ENCODE measurements around the gene KCNJ10. TPM values are rescaled to one million over a fixed set of nuclear protein-coding genes. Genes with fewer than 3 reads are reported as not detected.

KCNJ10 gene
- total RNA-seq, 1 donor from 2014 or later = 0.12 TPM

DNA sequence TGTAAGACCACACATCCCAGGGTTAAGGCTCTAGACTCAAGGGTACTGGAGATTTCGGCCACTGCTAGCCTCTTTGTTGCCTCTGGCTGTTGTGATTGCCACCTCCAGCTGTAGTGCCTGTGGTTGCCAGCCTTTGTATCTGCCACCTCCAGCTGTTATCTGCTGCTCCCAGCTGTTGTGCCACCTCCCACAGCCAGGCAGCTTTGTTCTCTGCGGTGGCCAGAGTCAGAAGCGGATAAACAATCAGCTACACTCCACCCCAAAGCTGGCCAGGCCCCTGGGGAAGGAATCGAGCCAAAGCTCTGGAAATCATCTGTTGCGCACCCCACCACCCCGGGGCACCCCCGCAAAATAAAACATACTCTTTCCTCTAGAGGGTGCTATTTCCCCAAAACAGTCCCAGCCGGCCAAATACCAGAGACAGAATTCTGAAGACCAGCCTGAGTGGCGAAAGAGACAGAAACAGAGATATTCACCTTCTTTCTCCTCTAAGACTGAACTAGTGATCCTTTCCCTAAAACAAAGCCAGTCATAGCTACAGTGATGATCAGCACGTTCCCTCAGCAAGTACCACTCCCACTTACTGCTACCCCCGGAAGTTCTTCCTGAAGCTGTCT lies 23.4 kb downstream of the KCNJ10 start:
- peak; percentile 62 for TF ChIP-seq CTCF (IDR thresholded peaks at IDR 0.05; ENCODE audit: unreplicated experiment)
- Mint-ChIP-seq H3K36me3 (ENCODE audit: insufficient read depth) (no peaks in the 10 kb centered on the region), H3K27me3 (peaks cover 56% of the 10 kb centered on the region), H3K9me3 (ENCODE audit: low read depth) (no peaks in the 10 kb centered on the region), H3K27ac (peak overlapping the region; percentile 24), H3K4me1 (ENCODE audit: low read depth) (peaks cover 14% of the 10 kb centered on the region), H3K4me3 (ENCODE audit: low read depth) (no peak overlapping the region)
- DNase-seq (ENCODE audit: low spot score, unreplicated experiment) = no peak

DNA sequence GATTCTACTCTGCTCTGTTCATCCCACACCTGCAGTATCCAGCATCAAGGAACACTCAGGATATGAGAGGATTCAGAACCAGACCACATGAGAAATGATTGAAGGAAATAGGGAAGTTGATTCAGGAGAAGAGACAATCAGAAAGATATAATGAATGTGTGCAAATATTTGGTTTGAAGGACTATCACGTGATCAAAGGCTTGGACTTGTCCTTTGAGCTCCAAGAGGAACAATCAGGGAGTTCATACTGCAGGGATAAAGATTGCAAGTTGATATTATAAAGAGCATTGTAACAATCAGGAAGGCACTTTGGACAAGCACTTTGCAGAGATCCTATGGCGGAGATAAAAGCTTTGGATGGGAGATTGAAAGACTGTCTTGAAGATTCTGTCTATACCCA lies 24.3 kb downstream of the KCNJ10 start:
- Mint-ChIP-seq H3K27ac (no peak overlapping the region), H3K27me3 (peaks cover 50% of the 10 kb centered on the region), H3K4me1 (ENCODE audit: low read depth) (peaks cover 14% of the 10 kb centered on the region), H3K36me3 (ENCODE audit: insufficient read depth) (no peaks in the 10 kb centered on the region), H3K9me3 (ENCODE audit: low read depth) (no peaks in the 10 kb centered on the region), H3K4me3 (ENCODE audit: low read depth) (no peak overlapping the region)
- no peak for DNase-seq (ENCODE audit: low spot score, unreplicated experiment)
- no peak for TF ChIP-seq CTCF (IDR thresholded peaks at IDR 0.05; ENCODE audit: unreplicated experiment)

GRCh38 chr1:160043543-160043942 lies 26.4 kb downstream of the KCNJ10 start:
- Mint-ChIP-seq H3K27ac (no peak overlapping the region), H3K9me3 (ENCODE audit: low read depth) (no peaks in the 10 kb centered on the region), H3K36me3 (ENCODE audit: insufficient read depth) (no peaks in the 10 kb centered on the region), H3K4me1 (ENCODE audit: low read depth) (peaks cover 12% of the 10 kb centered on the region), H3K4me3 (ENCODE audit: low read depth) (no peak overlapping the region), H3K27me3 (peaks cover 38% of the 10 kb centered on the region)
- TF ChIP-seq CTCF (IDR thresholded peaks at IDR 0.05; ENCODE audit: unreplicated experiment) = no peak
- no peak for DNase-seq (ENCODE audit: low spot score, unreplicated experiment)

DNA sequence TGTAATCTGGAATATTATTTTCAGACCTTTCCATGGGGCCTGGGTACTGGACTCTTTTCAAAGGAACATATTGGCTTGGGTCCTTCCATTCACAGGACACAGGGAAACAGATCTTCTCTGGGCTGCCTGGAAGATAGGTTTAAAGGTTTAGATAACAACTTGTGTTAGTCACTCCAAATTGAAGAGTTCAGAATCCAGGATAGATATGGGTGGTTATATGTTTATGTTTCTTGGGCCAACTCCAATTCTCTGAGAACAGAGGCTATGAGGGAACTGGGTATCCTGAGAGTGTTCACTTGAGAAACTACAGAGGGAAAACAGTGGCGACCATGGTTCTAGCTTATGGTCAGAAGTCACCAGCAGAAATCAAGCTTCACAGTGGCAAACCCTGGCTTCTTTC lies 29.5 kb downstream of the KCNJ10 start:
- no peak for DNase-seq (ENCODE audit: low spot score, unreplicated experiment)
- Mint-ChIP-seq H3K9me3 (ENCODE audit: low read depth) (no peaks in the 10 kb centered on the region), H3K4me1 (ENCODE audit: low read depth) (no peaks in the 10 kb centered on the region), H3K27ac (no peak overlapping the region), H3K27me3 (peaks cover 15% of the 10 kb centered on the region), H3K36me3 (ENCODE audit: insufficient read depth) (no peaks in the 10 kb centered on the region), H3K4me3 (ENCODE audit: low read depth) (no peak overlapping the region)
- TF ChIP-seq CTCF (IDR thresholded peaks at IDR 0.05; ENCODE audit: unreplicated experiment) = no peak

DNA sequence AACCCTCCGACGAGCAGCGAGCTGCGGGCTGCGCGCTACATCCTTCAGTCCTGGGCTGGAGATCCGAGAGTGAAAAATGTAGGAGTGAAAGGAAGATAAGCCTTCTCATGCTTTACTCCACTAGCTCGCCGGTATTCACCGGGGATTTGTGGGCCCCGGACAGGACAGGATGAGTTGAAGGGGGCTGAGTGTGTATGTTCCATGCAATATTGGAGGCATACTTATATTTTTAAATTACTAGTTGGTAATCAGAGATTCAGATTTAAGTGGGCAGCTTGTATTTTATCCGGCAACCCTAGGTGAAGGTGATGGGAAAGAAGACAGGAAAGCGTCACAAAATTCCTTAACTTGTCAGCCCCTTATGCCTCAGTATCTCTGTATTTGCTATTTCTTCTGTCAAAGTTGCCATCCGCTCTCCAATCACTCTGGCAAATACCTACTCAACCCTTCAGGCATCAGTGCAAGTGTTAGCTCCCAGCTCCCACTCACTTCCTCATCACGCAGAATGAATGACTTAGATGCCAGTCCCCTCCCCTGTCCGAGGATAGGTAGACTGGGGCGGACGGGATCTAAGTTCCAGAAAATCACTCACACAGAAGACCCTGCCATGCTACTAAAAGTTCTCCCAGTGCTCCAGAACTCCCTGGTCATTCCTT lies 37.7 kb downstream of the KCNJ10 start:
- no peaks in the 10 kb centered on the region for H3K9me3 Mint-ChIP-seq (ENCODE audit: low read depth)
- H3K4me3 Mint-ChIP-seq (ENCODE audit: low read depth) = peak overlapping the region; percentile 89
- H3K36me3 Mint-ChIP-seq (ENCODE audit: insufficient read depth) = no peaks in the 10 kb centered on the region
- H3K4me1 Mint-ChIP-seq (ENCODE audit: low read depth) = peaks cover 14% of the 10 kb centered on the region
- TF ChIP-seq CTCF (IDR thresholded peaks at IDR 0.05; ENCODE audit: unreplicated experiment) = no peak
- peaks cover 18% of the 10 kb centered on the region for H3K27me3 Mint-ChIP-seq
- DNase-seq (ENCODE audit: low spot score, unreplicated experiment) = no peak
- peak overlapping the region; percentile 96 for H3K27ac Mint-ChIP-seq
